CD4-positive, alpha-beta T cell treated with Interferon alpha-2 for 1 hour (primary cell): ENCODE data around the gene FOXN3.

Source experiments
- DNase-seq, 2 donors: peaks; one replicate each; pipeline ENCODE4 v3.0.0-alpha.2; 2020 to 2022

Gene FOXN3

DNA sequence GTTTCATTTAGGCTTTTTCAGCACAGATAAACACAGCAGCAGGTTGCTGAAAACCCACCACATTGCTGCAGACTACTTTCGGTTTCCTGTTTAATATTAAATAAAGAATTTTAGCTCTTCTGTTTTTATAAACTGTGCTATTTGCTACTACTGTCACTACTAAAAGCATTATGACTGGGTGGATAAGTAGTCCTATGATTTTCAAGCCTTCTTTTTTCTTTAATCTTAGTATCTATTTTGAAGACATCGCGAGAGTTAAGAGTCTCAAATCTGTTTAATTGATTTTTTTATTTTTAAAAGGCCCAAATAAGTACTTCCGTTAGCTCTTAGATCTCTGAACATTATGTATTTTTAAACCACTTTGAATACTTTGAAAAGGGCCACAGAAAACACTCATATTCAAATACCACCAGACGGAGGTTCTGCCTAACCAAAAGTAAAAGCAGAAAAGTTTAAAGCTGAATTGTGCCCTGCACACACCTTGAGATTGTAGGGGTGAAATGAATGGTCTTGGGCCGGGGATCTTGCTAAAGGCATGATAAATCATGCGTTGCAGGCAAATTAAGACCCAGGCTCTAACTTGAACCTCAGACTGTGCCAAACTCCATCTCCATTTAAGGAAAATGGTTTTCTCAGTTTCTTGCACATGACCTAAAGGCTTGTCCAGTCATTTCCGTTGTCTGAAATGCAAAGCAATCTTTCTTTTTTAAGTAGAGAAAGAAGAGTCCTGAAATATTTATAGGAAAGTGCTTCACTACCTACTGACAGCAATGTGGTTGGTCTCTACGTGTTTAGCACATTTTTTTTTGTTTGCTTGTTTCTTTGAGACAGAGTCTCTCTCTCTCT is 13.6 kb upstream of the FOXN3 start:
- peak; percentile 65 to 73 for DNase-seq

GRCh38 chr14:89429199-89430181 is 12.5 kb upstream of the FOXN3 start:
- peak in 1 of 2 donors; percentile 24 for DNase-seq

DNA sequence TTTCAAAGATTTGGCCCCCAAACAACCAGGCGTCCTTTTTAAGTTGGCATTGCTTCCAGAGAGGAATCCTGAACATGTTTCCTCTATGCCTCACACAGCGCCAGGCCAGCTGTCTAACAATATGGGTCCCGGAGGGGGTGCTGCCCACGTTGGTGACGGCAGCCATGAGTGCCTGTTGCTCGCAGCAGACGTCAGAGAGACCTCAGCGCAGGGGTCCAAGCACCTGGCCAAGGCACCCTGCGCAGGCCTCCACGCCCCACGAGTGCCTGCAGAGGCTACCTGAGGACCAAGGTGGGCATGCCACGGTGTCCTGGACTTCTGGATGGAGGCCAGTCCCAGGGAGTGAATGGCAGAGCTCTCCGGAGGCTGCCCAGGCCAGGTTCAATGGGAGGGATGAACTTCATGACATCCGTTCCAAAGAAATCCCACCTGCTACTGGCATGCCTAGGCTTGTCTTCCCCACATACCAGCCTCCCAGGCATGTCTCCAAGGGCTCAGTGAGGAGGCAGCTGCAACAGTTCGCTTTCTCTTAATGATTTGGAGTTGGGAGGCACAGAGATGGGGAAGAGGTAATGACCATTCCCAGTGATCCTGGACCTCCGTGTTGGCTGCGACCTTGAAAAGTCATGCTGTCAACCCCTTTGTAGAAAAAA is 11.6 kb upstream of the FOXN3 start:
- DNase-seq = no peak

GRCh38 chr14:89428173-89428523 is 11.1 kb upstream of the FOXN3 start:
- DNase-seq = no peak

DNA sequence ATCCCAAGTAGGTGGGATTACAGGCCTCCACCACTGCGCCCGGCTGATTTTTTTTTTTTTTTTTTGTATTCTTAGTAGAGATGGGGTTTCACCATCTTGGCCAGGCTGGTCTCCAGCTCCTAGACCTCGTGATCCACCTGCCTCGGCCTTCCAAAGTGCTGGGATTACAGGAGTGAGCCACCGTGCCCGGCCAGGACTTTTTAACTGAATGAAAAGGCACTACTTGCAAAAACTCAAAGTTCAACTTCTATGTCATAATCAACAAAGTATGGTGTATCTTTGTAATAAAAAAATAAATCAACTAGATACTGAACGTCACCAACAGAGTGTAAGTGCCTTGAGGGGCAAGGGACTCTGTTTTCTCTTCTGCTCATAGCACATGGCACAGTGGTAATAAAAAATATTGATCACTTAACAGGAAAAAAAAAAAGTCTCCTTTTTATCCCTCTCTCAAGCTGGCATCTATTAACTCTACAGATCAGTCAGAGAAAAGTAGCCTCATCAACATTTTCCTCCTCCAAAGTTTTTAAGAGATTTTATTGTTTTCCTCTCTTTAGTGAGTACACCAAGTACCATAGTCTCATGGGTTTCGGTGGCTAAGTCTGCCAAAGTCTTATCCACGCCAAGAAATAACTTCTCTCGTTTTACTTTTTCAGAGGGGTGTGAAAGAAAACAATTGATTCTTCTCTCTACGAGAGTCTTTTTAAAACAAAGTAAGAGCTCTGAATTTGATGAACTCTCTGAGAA is 10.6 kb upstream of the FOXN3 start:
- no peak for DNase-seq

- peak in 1 of 2 donors; percentile 21 for DNase-seq
Measured at GRCh38 chr14:89425931-89426330, 8.9 kb upstream of the FOXN3 start.

DNA sequence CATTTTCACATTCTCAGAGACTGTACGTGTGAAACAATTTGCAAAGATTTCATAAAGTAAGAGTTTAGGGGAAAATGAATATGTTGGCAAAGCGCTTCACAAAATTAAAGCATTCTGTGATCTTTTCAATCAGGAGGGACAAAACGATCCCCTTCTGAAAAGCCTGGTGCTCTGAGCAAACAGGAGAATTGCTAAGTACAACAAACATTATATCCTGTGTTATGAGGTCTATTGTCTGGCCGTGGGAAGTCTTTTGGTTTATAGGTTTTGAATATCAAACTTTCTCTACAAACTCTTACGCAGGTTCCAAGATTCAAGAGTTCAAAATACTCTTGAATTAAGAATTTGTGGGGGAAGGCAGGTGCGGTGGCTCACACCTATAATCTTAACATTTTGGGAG is 7.2 kb upstream of the FOXN3 start:
- no peak for DNase-seq

DNA sequence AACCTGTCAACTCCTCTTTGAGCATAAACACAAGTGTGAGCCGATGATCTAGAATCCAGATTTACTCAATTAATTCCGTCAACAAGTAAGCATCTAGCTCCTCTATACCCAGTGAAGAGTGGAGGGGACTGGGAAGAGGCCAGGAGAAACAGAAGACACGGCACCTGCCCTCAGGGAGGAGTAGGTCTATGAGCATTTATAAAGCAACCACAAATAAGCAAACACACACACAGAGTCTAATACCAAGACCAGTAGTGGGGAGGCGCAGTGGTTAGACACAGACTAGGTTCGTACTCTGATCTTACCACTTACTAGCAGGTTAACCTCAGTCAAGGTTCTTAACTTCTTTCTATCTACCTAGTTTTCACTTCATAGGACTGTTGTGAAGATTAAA is 5.9 kb upstream of the FOXN3 start:
- DNase-seq = no peak

- no peak for DNase-seq
Measured at GRCh38 chr14:89422181-89422951, 5.3 kb upstream of the FOXN3 start.

GRCh38 chr14:89420502-89420901 is 3.5 kb upstream of the FOXN3 start:
- DNase-seq = no peak

DNA sequence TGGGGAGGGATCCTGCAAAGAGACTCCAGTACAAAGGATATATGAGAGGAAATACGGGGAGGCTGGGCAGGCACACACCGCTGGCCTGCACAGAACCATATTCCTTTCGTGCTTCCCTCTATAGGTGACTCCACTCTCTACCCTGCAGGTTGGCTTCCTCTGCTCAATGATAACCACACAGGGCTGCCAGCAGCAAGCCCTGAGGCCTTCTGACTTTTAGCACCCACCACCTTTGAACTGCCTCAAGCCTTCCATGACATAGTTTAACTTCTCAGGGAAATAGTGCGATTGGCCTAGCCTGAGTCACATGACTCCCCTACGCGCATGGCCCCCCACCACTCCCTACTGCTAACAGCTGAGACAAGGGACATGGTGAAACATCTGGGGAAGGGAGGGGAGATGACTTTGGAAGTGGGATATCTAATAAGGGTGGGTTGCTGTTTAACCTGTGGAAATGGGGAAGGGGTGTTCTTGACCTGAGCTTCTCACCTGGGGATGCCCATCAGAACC is 3.0 kb upstream of the FOXN3 start:
- DNase-seq = no peak

DNA sequence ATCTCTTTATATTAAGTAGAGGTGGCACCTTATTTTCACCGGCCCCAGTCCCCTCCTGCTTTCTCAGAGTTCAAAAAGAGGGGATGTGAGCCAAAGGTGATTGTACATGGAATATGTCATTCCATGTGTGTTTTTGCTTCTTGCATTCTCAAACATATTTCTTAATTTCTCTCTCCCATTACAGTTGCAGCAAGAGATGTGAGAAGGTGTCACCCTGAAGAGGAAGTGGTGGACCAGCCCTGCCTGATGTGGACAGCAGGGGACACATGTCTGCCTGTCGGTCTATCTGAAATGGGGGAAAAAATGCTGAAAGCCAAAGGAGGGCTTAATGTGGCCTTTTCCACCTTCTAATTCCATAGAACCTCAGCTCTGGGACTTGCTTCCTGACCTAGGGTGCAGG is 1.9 kb upstream of the FOXN3 start:
- DNase-seq = peak; percentile 16 to 30

DNA sequence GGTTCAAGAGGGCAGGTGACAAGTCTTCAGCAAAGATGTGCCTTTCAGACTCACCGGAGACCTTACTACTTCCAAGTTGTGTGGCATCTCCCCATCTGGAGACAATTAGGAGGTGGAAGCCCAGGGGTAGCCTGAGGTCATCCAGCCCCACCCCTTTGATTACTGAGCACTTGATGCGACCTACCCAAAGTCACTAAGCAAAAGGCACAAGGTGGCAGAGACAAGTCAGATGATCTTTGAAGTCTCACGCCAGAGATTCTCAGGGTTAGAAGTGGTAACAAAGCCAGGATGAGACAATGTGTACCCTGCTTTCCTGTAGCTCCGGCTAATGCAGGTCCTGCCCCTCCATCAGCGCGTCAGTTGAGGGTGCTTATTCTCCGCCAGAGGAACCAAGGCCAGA is 1.4 kb upstream of the FOXN3 start:
- DNase-seq = peak in 1 of 2 donors; percentile 37

- peak; percentile 65 to 75 for DNase-seq
Measured at GRCh38 chr14:89417465-89418225, 612 bp upstream of the FOXN3 start.

GRCh38 chr14:89416002-89416995 is 734 bp downstream of the FOXN3 start:
- DNase-seq = peak; percentile 98 to 99

GRCh38 chr14:89415159-89415558 is 1.9 kb downstream of the FOXN3 start:
- DNase-seq = no peak

- no peak for DNase-seq
Measured at GRCh38 chr14:89411976-89412375, 5.1 kb downstream of the FOXN3 start.

- DNase-seq = no peak
Measured at GRCh38 chr14:89409961-89410360, 7.1 kb downstream of the FOXN3 start.
